Urothelium cell line (cell line): ENCODE data around the gene SH3RF1.
"Not testable (repeated sequence)": the region's sequence is repeated elsewhere in the genome, so short reads cannot be mapped to it uniquely, and the experiment has no call there.

ENCODE experiments used
- DNase-seq: peaks from one replicate; pipeline ENCODE4 v3.0.0; 2011; ENCODE audit warnings: low spot score, mixed read lengths
- FAIRE-seq: peaks from 2 replicates; lab custom pipeline; 2011; peaks lifted over from hg19 to GRCh38; lab: Jason Lieb, UNC

The SH3RF1 gene

DNA sequence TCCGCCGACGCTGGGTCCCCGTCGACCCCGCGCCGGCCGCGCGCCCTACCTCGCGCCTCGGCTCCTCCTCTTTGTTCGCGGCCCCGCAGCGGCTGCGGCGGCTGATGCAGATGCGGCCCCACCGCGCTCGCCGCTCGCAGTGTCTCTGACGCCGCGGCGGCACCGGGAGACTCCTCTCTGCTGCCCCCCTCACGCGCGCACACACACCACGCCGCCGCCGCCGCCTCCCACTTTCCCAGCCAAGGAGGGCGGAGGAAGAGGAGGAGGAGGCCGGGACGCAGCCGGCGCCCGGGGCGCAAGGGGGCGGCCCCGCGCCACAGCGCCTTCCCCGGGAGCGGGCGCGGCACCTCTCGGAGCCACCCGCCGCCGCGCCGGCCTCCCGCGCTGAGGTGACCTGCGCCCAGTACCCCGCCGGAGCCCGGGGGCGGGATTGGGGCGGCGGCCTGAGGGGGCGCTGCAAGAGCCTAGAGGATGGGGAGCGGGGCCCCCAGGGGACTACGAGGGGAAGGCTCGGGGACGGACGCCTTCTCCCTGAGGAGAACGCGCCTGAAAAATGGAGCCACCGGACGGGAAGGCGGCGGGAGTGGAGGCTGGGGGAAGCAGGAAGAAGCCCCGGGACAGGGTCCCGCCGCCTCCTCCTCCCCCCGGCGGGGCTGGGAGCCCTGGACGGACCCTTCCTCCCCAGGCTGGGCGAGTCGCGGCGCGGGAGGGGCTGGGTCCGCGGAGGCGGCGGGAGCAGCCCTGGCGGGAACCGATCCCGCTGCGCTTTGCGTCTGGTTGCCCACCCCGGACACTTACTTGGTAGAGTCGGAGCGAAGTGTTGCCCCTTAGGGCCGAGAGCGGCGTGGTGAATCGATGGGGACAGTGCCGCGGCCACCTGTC is at the start of gene SH3RF1:
TSS of gene SH3RF1 (minus strand) at position 147 of the 882 bp plus-strand sequence. CDS start 1,744 bp downstream, outside the sequence.
- DNase-seq (peak; percentile 88), FAIRE-seq (no peak)

GRCh38 chr4:169315530-169316343 is 45.0 kb upstream of the SH3RF1 start:
- FAIRE-seq (no peak), DNase-seq (no peak)

GRCh38 chr4:169314906-169315305 is 44.1 kb upstream of the SH3RF1 start:
- FAIRE-seq (no peak), DNase-seq (peak; percentile 74)

DNA sequence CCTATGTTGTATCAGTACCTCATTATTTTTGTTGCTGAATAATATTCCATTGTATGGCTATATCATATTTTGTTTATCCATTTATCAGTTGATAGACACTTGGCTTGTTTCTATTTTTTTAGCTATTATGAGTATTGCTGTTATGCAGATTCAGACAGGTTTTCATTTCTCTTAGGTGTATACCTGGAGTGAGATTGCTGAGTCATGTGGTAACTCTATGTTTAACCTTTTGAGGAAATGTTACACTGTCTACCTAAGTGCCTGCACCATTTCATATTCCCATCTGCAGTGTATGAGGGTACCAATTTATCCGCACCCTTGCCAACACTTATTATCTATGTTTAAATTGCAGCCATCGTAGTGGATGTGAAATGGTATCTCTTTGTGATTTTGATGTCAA is 43.0 kb upstream of the SH3RF1 start:
- no peak for FAIRE-seq
- DNase-seq, result no peak

GRCh38 chr4:169312690-169313422 is 42.1 kb upstream of the SH3RF1 start:
- DNase-seq (no peak), FAIRE-seq (no peak)

GRCh38 chr4:169311643-169312365 is 41.0 kb upstream of the SH3RF1 start:
- no peak for FAIRE-seq
- peak; percentile 50 for DNase-seq

DNA sequence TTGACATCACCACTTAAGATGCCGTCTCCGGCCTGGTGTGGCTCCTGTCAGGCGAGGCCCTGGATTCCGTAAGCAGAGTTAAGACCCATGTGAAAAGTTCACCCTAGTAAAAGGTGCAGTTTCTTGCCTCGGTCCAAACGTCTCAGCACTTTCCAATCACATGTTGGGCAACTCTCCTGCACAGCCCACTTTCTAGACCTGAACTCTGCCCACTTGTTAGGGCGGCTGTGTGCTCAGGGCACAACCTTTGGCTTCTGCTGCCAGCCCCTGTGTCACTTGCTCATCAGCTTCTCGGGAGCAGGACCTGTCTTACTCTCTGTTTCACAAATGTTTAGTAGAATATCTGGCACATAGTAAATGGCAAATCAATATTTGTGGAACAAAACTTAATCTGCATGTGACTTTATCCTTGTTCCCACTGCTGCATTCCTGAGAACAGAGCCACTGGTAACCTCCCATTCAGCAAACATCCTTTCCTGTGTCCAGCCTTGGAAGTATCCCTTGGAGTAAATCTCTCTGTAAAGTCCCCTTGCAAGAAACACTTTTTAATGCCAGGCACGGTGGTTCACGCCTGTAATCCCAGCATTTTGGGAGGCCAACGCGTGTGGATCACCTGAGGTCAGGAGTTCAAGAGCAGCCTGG is 38.7 kb upstream of the SH3RF1 start:
- FAIRE-seq (no peak), DNase-seq (no peak)

- no peak for FAIRE-seq
- no peak for DNase-seq
These were observed 36.8 kb upstream of the SH3RF1 start for GRCh38 chr4:169307576-169307975.

GRCh38 chr4:169305651-169306050 is 34.9 kb upstream of the SH3RF1 start:
- DNase-seq (no peak), FAIRE-seq (no peak)

GRCh38 chr4:169305173-169305572 is 34.4 kb upstream of the SH3RF1 start:
- FAIRE-seq, result no peak
- DNase-seq, result no peak

- FAIRE-seq (no peak), DNase-seq (no peak)
These were observed 25.1 kb upstream of the SH3RF1 start for GRCh38 chr4:169295822-169296221.

GRCh38 chr4:169293343-169294176 is 22.8 kb upstream of the SH3RF1 start:
- DNase-seq (no peak), FAIRE-seq (no peak)

- FAIRE-seq, DNase-seq: not testable (repeated sequence)
These were observed 17.2 kb upstream of the SH3RF1 start for GRCh38 chr4:169287983-169288382.

DNA sequence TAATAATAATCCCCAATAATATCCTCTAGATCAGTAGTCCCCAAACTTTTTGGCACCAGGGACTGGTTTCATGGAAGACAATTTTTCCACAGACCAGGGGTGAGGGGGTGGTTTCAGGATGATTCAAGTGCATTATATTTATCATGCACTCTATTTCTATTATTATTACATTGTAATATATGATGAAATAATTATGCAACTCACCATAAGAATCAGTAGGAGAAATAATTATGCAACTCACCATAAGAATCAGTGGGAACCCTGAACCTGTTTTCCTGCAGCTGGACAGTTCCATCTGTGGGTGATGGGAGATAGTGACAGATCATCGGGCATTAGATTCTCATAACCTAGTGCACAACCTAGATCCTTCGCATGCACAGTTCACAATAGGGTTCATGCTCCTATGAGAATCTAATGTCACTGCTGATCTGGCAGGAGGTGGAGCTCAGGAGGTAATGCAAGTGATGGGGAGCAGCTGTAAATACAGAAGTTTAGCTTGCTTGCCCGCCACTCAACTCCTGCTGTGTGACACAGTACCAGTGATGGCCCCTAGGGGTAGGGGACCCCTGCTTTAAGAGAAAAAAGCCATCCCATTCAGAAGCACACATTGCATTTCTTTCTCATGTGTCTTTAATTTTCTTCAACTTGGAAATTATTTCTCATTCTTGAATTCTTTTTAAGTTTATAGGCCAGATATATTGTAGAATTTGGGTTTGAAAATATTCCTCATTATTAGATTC is 16.0 kb upstream of the SH3RF1 start:
- DNase-seq, result no peak
- no peak for FAIRE-seq

- DNase-seq (peak; percentile 18), FAIRE-seq (no peak)
These were observed 12.4 kb upstream of the SH3RF1 start for GRCh38 chr4:169283114-169283509.

GRCh38 chr4:169282429-169283113 is 11.8 kb upstream of the SH3RF1 start:
- DNase-seq (no peak), FAIRE-seq (no peak)

DNA sequence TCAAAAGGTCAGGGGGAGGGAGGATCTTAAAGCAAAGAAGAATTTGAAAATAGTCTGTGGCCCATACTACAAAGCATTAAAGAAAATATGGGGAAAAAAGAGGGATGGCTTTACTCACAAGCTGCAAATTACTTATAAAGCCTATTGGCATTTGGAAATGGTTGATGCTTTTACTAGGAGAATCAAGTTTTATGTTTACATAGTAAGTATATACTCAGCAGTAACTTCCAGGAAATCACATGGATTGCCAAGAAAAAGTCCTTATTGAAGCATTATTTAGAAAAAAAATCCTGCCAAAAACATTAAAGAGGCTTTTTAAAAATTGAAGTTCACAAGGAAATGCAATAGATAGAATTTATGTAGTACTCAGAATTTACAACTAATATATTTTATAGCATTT is 8.4 kb upstream of the SH3RF1 start:
- no peak for FAIRE-seq
- no peak for DNase-seq

- FAIRE-seq (no peak), DNase-seq (no peak)
These were observed 7.9 kb upstream of the SH3RF1 start for GRCh38 chr4:169278624-169279023.
